KG1 (cell line): ENCODE measurements around the gene LRRIQ1.
"Not testable (repeated sequence)": the region's sequence is repeated elsewhere in the genome, so short reads cannot be mapped to it uniquely, and the experiment has no call there.

Experiments used
- DNase-seq: peaks from one replicate; lab custom pipeline; 2025; lab: John Stamatoyannopoulos, UW

Gene LRRIQ1

DNA sequence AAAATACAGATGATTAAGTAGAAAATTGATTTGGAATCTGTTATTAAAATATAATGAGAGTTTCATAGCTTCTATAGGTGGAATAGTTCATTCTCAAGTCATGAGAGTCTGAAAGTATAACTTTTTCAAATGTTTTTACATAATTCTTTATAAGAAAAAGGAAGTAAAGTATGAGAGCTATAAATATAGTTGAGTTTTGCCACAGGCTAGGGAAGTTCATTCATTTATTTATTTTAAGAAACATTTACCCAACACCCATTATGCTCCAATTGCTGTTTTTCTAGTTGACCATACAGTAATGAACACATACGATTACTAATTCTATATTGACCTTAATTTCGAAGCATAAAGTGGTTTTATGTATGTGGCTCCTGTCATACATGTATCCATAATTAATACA, 24.8 kb downstream of the LRRIQ1 start:
- no peak for DNase-seq

DNA sequence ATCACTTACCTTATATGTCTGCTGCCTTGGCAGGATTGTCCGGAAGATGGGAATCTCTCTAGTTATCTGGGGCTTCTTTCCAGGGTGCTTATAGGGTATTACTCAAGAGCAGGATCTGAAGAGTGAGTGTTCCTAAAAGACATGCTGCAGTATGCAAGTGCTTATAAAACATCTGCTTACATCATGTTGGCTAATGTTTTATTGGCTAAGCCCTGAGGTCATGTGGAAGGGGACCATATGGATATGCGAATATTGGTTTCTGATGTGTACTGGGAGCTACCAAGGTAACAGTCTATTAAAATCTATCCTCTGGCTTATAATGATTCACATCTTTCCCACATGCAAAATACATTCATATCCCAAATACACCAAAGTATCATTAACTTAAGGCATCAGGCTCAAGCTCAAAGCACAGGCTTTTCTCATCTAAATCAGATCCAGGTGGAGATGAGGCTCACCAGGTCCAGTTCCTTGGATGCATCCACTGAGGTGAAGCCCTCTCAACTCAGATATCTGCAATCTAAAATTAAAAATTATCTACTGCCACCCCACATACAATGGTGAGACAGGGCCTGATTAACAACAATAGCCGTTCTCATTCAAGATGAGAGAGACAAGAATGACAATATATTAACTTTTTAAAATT, 29.8 kb downstream of the LRRIQ1 start:
- no peak for DNase-seq

DNA sequence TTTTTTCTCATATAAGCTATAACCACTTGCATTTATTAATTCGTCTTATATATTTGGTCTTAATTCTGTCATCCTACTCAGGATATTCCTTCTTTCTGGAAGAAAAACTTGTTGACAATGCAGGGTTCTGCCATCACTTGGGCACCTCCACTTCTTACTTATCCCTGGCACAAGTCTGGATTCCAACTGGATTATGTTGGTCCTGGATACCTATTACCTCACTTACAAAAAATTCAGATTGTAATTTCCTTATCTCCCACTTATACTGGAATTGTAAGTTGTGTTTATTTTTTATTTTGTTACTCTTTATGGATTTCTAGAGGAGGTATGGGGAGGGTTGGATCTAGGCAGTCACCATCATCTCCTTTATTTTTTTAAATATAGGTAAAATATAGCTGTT, 36.7 kb downstream of the LRRIQ1 start:
- DNase-seq: no peak

DNA sequence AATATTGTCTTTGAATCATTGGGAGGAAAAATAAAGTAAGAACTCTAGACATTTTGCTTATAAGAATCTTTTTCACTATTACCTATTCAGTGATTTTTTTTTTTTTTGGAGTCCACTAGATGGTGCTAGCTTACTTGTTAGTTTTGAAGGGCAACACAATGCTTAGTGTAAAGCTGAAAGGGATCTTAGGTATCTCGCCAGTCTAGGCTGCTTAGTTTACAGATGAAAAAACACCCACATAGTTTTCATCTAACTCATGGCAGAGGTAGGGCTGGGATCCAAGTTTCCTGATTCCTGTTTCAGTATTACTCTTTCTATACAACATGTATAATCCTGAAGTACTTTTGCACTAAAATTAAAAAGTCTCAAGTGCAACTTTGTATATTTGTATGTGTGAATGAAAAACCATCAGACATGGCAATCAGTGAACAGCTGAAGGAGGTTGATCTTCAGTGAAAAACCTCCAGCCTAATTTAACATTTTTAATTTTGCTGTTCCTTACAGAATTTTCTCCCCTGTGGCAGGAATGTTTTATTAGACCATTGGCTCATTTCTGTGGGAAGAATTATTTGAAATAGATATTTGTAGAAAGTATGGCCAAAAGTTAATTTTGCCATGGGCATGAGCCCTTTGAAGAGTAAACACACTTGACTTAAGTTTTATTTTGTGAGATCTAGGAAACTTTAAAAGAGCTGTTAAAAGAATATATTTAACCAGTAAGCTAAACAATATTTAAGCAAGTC, 40.7 kb downstream of the LRRIQ1 start:
- no peak for DNase-seq

DNA sequence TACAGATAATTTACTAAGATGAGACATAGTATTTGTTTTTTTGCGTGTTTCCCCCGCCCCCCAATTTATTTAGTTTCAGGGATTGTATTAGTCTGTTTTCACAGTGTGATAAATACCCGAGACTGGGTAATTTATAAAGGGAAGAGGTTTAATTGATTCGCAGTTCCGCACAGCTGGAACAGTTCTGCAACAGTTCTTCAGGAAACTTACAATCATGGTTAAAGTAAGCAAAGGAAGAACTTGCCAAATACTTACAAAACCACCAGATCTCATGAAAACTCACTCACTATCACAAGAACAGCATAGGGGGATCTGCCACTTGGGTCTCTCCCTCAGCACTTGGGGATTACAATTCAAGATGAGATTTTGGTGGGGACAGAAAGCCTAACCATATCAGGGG, 48.9 kb downstream of the LRRIQ1 start:
- DNase-seq: no peak

DNA sequence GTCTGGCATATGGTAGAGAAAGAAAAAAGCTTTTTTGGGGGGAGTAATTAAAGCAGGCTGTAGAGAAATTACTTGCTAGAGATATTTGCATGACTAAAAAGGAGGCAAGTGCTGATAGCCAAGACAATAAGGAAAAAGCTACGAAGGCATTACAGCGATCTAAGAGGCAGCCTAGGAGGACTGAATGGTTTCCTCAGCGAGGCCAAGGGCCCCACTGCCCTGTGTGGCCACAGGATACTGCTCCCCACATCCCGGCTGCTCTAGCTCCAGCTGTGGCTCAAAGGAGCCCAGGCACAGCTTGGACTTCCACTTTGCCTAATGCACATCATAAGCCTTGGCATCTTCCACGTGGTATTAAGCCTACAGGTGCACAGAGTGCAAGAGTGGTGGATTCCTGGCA, 53.6 kb downstream of the LRRIQ1 start:
- no peak for DNase-seq

DNA sequence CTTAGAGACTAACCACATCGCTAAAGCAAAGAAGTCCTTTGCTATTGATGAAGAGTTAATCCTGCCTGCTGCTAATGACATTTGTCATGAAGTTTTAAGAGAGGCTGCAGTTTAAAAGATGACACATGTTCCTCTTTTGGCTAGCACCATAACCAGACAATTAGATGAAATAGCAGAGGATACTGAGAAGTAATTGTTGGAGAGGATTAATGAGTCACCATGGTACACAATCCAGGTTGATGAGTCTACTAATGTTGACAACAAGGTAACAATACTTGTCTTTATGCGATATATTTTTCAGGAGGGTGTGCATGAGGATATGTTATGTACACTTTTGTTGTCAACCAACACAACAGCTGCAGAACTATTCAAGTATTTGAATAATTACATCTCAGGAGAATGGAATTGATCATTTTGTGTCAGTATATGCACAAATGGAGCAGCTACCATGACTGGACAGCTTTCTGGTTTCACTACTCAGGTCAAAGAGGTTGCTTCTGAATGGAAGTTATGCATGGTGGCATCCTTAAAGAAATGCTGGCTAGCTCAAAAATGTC, 56.7 kb downstream of the LRRIQ1 start:
- no peak for DNase-seq

DNA sequence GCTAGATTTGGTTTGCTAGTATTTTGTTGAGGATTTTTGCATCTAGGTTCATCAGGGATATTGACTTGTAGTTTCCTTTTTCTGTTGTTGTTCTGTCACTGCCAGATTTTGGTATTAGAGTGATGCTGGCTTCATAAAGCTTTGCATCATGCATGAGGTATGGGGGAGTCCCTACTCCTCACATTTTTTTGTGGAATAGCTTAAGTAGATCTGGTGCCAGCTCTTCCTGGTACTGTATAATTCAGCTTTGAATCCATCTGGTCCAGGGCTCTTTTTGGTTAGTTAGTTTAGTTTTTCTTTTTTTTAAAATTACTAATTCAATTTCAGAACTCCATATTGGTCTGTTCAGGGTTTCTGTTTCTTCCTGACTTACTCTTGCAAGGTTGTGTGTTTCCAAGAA, 59.4 kb downstream of the LRRIQ1 start:
- DNase-seq: no peak

DNA sequence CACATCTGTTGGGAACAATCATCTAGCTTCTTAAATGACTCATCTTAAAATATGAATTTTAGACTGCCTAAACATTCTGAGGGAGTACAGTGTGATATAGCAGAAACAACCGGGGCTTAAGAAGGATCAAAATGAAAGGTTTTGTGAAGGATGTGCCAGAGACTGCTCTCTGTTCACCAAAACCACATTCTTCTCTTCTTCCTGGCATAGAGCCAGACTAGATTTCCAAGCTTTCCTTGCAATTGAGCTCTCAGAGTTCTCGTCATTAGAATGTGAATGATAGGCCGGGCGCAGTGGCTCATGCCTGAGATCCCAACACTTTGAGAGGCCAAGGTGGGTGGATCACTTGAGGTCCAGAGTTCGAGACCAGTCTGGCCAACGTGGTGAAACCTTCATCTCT, 94.5 kb downstream of the LRRIQ1 start:
- DNase-seq: no peak

DNA sequence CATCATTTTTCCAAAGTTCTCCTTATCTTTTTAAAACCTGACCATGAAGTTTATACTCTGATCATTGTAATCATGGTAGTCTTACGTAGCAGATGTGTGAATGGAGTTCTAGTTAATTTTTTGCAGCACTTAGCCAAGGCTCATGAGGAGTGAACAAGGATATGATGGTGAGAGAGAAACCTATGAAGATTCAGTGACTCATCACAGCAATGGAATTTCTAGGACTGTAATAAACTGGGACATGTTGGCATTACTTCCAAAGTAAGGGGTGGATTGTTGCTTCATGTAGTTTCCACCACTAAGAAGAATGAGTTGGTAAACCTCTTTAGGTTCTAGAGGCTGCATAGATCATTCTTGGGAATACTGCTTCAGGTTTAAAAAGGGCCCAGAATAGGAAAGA, 102.7 kb downstream of the LRRIQ1 start:
- no peak for DNase-seq

DNA sequence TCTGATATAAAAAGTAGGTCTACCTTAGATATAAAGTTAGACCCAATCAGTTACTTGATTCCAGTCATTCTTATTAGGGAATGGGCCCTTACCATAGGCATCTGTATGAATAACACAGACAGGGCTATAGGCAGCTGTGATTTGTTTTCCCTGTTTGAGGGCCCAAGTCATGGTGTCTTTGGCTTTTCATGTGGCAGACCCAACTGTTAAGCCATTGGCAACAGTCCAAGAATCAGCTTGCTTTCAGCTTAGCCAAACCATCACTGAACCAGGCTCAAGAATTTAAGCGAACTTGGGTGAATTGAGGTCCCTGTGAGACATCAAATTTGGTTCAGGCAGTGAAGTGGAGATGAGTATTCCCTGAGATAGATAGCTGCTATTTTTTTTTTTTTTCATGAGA, 111.2 kb downstream of the LRRIQ1 start:
- no peak for DNase-seq

DNA sequence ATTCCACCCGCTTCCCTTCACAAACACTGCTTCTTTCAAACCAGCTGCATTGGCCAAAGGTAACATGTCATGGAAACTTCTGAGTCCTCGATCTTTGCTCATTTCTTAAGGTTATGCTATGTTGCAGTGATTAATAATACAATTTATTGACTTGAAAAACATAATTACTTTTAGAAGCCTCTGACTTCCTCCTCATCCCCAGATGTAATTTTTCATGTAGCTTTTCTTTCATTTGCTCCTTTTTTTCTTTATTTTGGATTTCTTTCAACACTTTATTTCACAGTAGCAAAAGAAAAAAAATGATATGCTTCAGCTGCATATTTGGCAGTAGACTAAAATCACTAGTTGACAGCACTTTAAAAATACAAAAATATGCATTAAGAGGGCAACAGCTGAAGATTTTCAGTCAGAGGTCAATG, 116.2 kb downstream of the LRRIQ1 start:
- DNase-seq: no peak

DNA sequence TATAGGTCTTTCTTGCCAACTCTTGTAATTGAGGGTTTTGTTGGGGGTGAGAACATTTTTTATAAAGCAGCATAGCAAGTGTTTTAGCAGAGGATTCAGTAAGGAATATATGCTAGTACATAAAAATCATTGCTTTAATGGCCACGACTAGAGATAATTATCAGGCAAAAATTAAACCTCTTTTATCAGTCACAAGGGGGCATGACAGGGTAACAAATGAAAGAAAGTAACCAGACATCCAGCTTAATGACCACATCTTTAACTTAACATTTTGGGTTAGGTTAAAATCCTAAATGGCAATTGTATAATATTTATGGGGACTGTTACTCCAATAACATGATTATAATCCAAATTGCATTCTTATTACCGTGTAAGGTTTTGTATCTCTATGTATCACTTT, 119.6 kb downstream of the LRRIQ1 start:
- no peak for DNase-seq

DNA sequence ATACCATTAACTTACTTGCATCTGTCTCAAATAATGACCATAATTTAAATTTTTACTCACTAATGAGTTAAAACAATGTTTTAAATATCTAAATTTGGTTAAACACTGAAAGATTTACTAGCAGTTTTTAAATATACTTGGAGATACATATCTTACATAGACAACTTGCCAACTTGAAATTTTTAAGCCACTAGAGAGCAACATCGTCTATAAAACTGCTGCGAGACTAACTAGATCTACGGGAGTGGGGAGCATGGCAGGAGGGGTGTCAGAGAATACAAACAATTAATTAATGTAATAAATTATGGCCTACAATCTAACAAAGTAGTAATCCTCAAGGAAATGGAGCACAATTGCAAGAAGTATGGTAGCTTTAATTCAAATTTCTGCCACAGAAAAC, 120.4 kb downstream of the LRRIQ1 start:
- no peak for DNase-seq

DNA sequence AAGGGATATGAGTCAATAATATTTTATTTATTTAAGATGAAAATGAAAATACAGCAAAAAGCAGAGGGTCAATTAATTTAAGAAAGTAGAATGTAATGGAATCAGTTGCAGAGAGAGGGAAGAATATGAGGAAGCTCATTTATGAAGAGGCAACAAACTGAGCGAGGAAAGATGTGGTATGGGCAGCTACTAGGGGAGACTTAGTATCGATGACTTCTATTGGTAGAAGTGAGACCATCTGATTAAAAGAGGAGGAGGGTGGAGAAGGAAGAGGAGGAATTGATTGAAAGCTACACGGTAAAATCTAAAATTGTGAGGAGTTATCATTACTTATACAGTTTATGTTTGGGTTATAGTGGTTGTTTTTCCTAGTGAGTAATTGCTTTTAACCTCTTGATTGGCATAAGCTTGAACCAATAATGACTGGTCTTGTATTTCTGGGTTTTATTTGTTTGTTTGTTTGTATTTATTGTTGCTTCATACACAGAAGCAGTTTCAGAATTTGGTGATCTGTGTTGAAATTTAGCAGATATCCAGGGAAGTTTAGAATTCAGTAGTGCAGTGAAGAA, 121.0 kb downstream of the LRRIQ1 start:
- no peak for DNase-seq

DNA sequence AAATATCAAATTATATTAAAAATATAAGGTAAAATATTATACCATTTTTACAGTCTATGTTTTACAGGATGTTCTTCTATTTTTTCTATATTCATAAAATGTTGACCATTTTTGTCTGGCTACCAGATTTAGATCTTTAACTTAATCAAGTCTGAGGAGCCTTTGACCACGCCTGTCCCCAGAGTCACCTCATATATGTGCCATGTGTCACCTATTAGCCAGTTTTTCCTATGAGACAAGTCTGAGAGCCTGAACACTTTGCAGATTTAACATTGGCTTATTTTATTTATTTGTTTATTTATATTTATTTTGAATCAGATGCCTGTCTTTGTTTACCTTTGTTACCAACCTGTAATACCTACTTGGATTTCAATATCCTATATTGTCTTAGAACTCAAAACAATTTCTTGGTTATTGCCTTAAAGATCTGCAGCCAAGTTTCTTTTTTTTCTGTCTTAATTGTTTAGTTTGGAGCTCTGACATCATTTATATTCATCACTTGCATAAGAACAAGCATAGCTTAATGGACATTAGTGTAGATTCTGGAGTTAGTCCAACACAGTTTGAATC, 127.7 kb downstream of the LRRIQ1 start:
- DNase-seq: no peak

DNA sequence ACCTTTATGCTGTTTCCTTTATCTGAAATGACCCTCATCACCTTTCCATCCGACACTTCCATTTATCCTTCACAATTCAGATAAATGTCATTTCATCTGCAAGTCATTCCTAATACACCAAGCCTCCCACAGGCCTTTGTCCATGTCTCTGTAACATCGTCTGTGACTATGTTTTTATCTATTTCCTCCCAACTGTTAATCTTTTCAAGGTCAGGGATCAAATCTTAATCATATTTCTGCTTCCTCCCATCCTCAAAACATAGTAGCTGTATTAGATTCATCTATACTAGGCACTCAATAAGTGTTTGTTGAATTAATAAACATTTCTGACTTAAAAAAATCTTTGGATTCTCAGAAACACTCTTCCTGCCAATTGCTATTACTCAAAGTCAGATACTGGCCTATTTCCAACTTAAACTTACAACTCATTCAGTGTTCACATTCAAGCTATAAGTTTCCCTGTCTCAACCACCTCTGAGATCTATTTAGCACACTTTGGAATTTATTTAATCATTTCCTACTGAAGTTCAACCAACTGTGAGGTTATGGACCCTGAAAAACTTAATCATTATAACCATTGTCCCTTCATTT, 143.6 kb downstream of the LRRIQ1 start:
- no peak for DNase-seq

DNA sequence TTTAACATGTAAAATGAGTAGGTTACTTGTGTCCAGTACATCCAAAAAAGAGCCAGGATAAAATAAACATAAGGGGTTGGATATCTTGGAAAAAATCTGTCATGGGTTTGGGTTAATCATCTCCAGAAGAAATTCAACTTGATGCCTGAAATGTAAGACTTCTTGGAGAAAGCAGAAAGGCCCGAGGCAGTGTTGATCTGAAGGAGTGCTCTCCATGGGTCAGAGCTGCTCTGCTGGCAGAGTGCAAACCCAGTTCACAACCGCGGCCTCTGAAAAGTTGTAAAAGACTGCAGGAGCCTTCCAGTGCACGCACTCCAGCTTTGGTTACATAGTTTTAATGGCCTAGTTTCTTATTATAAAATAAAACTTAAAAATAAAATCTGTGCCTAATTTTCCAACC, 146.5 kb downstream of the LRRIQ1 start:
- DNase-seq: no peak

DNA sequence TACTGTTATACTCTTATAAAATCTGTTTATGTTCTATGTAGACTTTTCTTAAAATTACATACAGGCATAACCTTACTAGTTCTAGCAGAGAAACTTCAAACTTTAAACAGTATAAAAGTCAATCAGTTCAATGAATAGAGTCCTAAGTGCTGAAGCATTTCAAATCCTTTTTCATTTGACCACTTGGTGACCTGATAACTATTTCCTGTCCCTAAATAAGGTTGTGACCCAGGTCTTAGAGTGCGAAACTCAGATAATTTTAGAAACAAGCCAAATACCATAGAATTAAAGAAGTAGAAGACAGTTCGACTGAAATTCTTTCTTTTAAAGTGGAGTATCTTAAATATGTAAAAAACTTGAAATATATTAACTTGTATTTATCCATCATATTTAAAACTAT, 147.7 kb downstream of the LRRIQ1 start:
- no peak for DNase-seq

DNA sequence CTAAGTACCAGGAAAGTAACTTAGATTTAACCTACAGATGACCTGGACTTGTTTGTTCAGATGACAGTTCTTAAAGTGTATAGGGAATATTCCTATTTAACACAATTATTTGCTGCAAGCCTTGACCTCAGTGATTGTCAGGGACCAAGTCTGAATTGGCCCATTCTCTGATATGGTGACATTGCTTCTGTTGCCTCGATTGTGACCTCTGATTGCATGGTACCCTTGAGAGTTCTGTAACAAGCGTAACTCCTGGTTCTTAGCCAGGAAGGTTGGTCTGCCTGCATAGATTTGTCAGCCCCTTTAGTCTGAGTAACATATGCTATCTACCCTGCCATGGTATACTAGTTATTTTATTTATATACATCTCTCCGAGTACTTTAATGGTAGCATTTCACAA, 150.1 kb downstream of the LRRIQ1 start:
- no peak for DNase-seq

DNA sequence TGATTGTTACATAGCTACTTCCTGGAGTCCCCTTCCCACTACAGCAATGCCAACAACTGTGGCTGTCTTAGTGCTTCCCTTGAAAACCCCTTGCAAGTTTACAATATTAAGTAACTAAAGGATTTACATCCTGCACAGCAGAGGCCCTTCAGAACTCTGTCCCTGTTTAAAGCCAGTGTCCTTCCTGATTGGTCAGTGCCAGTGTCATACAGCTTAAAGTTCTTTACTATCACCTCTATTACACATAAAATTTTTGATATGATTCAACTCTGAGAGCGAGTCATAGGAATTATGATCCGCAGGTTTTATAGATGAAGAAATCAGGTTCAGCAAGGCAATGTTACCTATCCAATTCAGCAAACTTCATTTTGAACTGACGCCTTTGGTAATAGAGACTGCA, 152.5 kb downstream of the LRRIQ1 start:
- no peak for DNase-seq

DNA sequence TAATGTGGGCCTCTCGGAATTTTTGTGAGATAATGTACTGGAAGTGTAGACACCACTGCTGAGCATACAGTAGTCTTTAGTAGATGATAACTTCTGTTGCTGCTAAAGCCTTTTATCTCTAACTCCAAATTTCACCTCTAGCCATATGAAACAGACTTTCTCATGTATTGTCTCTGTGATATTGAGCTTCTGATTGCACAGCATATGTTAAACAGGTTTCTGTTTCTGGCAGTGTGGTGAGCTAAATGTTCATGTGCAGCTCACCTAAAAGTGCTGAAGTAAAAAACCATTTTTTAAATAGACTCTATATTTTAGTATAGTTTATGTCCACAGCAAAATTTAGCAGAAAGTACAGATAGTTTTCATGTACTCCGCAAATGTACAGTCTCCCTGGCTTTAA, 154.6 kb downstream of the LRRIQ1 start:
- DNase-seq: no peak

DNA sequence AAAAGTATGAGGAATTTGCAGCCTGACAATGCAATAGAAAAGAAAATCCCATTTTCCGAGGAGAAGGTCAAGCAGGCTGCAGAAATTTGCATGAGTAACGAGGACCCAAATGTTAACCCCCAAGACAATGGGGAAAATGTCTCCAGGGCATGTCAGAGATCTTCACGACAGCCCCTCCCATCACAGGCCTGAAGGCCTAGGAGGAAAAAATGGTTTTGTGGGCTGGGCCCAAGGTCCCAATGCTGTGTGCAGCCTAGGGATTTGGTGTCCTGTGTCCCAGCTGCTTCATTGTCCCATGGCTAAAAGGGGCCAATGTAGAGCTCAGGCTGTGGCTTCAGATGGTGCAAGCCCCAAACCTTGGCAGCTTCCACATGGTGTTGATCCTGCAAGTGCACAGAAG, 167.7 kb downstream of the LRRIQ1 start:
- not testable (repeated sequence) for DNase-seq
